Endodermal cell (in vitro differentiated cells): ENCODE measurements around the gene DGKD. TPM values are rescaled to one million over a fixed set of nuclear protein-coding genes. Genes with fewer than 3 reads are reported as not detected.

ENCODE experiments used
- DNase-seq: peaks from one replicate; pipeline ENCODE4 v3.0.0-alpha.2; 2017
- H3K27ac ChIP-seq: 2 replicates; pipeline ENCODE4 v1.5.1; 2013; ENCODE audit warnings: mild to moderate bottlenecking, low read depth, low read length, moderate library complexity
- H3K27me3 ChIP-seq: 2 replicates; pipeline ENCODE4 v1.6.1; 2013; ENCODE audit warnings: mild to moderate bottlenecking, low read length, moderate library complexity; ENCODE audit not compliant: insufficient read depth, control insufficient read depth, poor library complexity, severe bottlenecking
- H3K36me3 ChIP-seq: 2 replicates; pipeline ENCODE4 v1.7.0; 2013; ENCODE audit warnings: mild to moderate bottlenecking, low read length, moderate library complexity; ENCODE audit not compliant: control insufficient read depth, insufficient read depth
- H3K4me1 ChIP-seq: one replicate; pipeline ENCODE4 v1.7.0; 2013; ENCODE audit warnings: low read length; ENCODE audit not compliant: control insufficient read depth, insufficient read depth
- H3K4me3 ChIP-seq: 2 replicates; pipeline ENCODE4 v1.5.1; 2013; ENCODE audit warnings: mild to moderate bottlenecking, low read length, moderate library complexity
- H3K9ac ChIP-seq: 2 replicates; pipeline ENCODE4 v1.6.1; 2013; ENCODE audit warnings: mild to moderate bottlenecking, low read length, moderate library complexity; ENCODE audit not compliant: poor library complexity, severe bottlenecking; ENCODE audit errors: extremely low read depth
- H3K9me3 ChIP-seq: 2 replicates; pipeline ENCODE4 v1.6.1; 2013; ENCODE audit warnings: mild to moderate bottlenecking, low read length, moderate library complexity; ENCODE audit not compliant: control insufficient read depth
- H3K27ac Mint-ChIP-seq: 2 replicates; pipeline ENCODE4 v1.8.0; 2020; ENCODE audit warnings: mixed read lengths
- H3K27me3 Mint-ChIP-seq: 2 replicates; pipeline ENCODE4 v1.8.0; 2021; ENCODE audit warnings: mild to moderate bottlenecking, mixed read lengths; ENCODE audit not compliant: insufficient read depth
- H3K36me3 Mint-ChIP-seq: 2 replicates; pipeline ENCODE4 v1.8.0; 2020; ENCODE audit warnings: low read depth, mixed read lengths
- H3K4me1 Mint-ChIP-seq: 2 replicates; pipeline ENCODE4 v1.8.0; 2020; ENCODE audit warnings: mixed read lengths
- H3K4me3 Mint-ChIP-seq: 2 replicates; pipeline ENCODE4 v1.8.0; 2020; ENCODE audit warnings: mild to moderate bottlenecking, moderate library complexity, mixed read lengths
- H3K9me3 Mint-ChIP-seq: 2 replicates; pipeline ENCODE4 v1.8.0; 2020; ENCODE audit warnings: mild to moderate bottlenecking, mixed read lengths
- CTCF ChIP-seq: fragments of 200-600 bp; sonication (generic); conservative IDR thresholded peaks from 2 replicates; pipeline ENCODE4 v1.5.0; 2021; ENCODE audit warnings: antibody characterized with exemption, mild to moderate bottlenecking
- WGBS, 2 experiments: methylation state at CpG; one replicate each; pipeline versions ENCODE4 v1.1.5 to v1.1.7; 2013; ENCODE audit warnings: missing lambda C conversion rate in 2 of 2, mixed read lengths in 1 of 2; ENCODE audit not compliant: insufficient coverage in 1 of 2, insufficient read length in 1 of 2; 5-methylcytosine and 5-hydroxymethylcytosine counted together
- total RNA-seq, 2 donors: library from RNA; stranded (reverse); fragmentation: NEBNext Ultra II Directional in 1 of 2; extraction: Animal tissue kit (Norgen Biotek cat#: 25700) in 1 of 2; gene quantifications; 2 replicates in 1 of 2; 3 replicates in 1 of 2; pipeline ENCODE4 v1.2.1, GENCODE V29; 2021

DGKD gene
- total RNA-seq, 2 donors from 2014 or later: 39.2 to 46.9 TPM

DNA sequence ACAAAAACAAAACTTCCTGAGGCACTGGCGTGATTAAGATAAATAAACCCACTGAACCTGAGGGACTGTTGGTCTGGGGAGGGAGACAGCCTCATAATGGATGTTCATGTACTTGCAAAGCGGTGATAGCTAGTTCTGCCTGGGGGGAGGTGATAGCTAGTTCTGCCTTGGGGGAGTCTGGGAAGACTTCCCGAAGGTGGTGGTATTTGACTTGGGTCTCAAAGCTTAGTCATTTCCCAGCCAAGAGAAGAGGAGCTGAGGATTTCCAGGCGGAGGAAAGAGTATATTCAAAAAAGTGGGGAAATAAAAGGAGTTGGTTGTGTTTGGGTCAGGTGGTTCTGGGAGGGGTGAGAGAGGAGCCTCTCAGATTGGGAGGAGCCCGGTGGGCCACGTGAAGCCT, 24.7 kb downstream of the DGKD start:
- 91 to 97% methylated on average over 3 to 6 of the region's 6 CpGs for WGBS, 2 experiments
- H3K27ac Mint-ChIP-seq: no peak overlapping the region

GRCh38 chr2:233379441-233379840, 25.1 kb downstream of the DGKD start:
- Mint-ChIP-seq H3K27ac (no peak overlapping the region), H3K9me3 (no peaks in the 10 kb centered on the region), H3K4me3 (no peak overlapping the region), H3K36me3 (peaks cover 13% of the 10 kb centered on the region), H3K27me3 (no peaks in the 10 kb centered on the region), H3K4me1 (peaks cover 28% of the 10 kb centered on the region)
- DNase-seq: no peak
- no peak for TF ChIP-seq CTCF
- 80 to 89% methylated on average over 1 of the region's 1 CpG for WGBS, 2 experiments
- Histone ChIP-seq H3K27ac (no peak overlapping the region), H3K9me3 (no peaks in the 10 kb centered on the region), H3K4me1 (no peaks in the 10 kb centered on the region), H3K9ac (no peak overlapping the region), H3K36me3 (no peaks in the 10 kb centered on the region), H3K4me3 (no peak overlapping the region), H3K27me3 (no peaks in the 10 kb centered on the region)

More for the DNA sequence above, 24.7 kb downstream of the DGKD start:
- H3K27me3 Mint-ChIP-seq: no peaks in the 10 kb centered on the region
- no peak for DNase-seq
- H3K4me3 ChIP-seq: no peak overlapping the region
- no peak overlapping the region for H3K27ac ChIP-seq
- H3K4me1 ChIP-seq: no peaks in the 10 kb centered on the region
- no peaks in the 10 kb centered on the region for H3K9me3 Mint-ChIP-seq
- peaks cover 13% of the 10 kb centered on the region for H3K36me3 Mint-ChIP-seq
- no peaks in the 10 kb centered on the region for H3K9me3 ChIP-seq
- TF ChIP-seq CTCF: no peak
- H3K4me3 Mint-ChIP-seq: no peak overlapping the region
- H3K27me3 ChIP-seq: no peaks in the 10 kb centered on the region
- H3K36me3 ChIP-seq: no peaks in the 10 kb centered on the region
- H3K4me1 Mint-ChIP-seq: peaks cover 26% of the 10 kb centered on the region
- no peak overlapping the region for H3K9ac ChIP-seq

GRCh38 chr2:233380132-233380895, 26.0 kb downstream of the DGKD start:
- TF ChIP-seq CTCF: no peak
- no peak for DNase-seq
- Mint-ChIP-seq H3K27me3 (no peaks in the 10 kb centered on the region), H3K4me3 (no peak overlapping the region), H3K4me1 (peaks cover 30% of the 10 kb centered on the region), H3K9me3 (no peaks in the 10 kb centered on the region), H3K36me3 (peaks cover 13% of the 10 kb centered on the region), H3K27ac (peak overlapping the region; percentile 11)
- H3K4me1 ChIP-seq: no peaks in the 10 kb centered on the region
- no peak overlapping the region for H3K27ac ChIP-seq
- 87 to 90% methylated on average over 8 to 13 of the region's 13 CpGs for WGBS, 2 experiments
- H3K36me3 ChIP-seq: no peaks in the 10 kb centered on the region
- no peaks in the 10 kb centered on the region for H3K27me3 ChIP-seq
- H3K9ac ChIP-seq: no peak overlapping the region
- H3K4me3 ChIP-seq: no peak overlapping the region
- no peaks in the 10 kb centered on the region for H3K9me3 ChIP-seq
